ENCODE measurements around the gene CPB2.

CPB2 gene

GRCh38 chr13:46071590-46072249, 33.1 kb downstream of the CPB2 start:
- TF ChIP-seq CTCF (IDR thresholded peaks at IDR 0.05; ENCODE audit: borderline replicate concordance, control extremely low read depth, extremely low read depth, insufficient read depth, missing control alignments), result peak; percentile 27
- in situ Hi-C loops (cut with MboI; ENCODE audit: low sequenced_read_pairs, unreplicated experiment), result no loop called here
- DNase-seq (ENCODE audit: low spot score), result peak; percentile 62

- TF ChIP-seq CTCF (IDR thresholded peaks at IDR 0.05; ENCODE audit: borderline replicate concordance, control extremely low read depth, extremely low read depth, insufficient read depth, missing control alignments), result no peak
- in situ Hi-C loops (cut with MboI; ENCODE audit: low sequenced_read_pairs, unreplicated experiment), result no loop called here
- no peak for DNase-seq (ENCODE audit: low spot score)
Measured at GRCh38 chr13:46063292-46063691, 41.5 kb downstream of the CPB2 start.

- TF ChIP-seq CTCF (IDR thresholded peaks at IDR 0.05; ENCODE audit: borderline replicate concordance, control extremely low read depth, extremely low read depth, insufficient read depth, missing control alignments), result no peak
Measured at GRCh38 chr13:46062185-46062584, 42.6 kb downstream of the CPB2 start.

GRCh38 chr13:46059405-46059804, 45.4 kb downstream of the CPB2 start:
- in situ Hi-C loops (cut with MboI; ENCODE audit: low sequenced_read_pairs, unreplicated experiment), result no loop called here
- no peak for TF ChIP-seq CTCF (IDR thresholded peaks at IDR 0.05; ENCODE audit: borderline replicate concordance, control extremely low read depth, extremely low read depth, insufficient read depth, missing control alignments)
- no peak for DNase-seq (ENCODE audit: low spot score)

More at GRCh38 chr13:46062185-46062584, 42.6 kb downstream of the CPB2 start:
- no peak for DNase-seq (ENCODE audit: low spot score)
- in situ Hi-C loops (cut with MboI; ENCODE audit: low sequenced_read_pairs, unreplicated experiment), result no loop called here

GRCh38 chr13:46058268-46058667, 46.6 kb downstream of the CPB2 start:
- no peak for DNase-seq (ENCODE audit: low spot score)
- TF ChIP-seq CTCF (IDR thresholded peaks at IDR 0.05; ENCODE audit: borderline replicate concordance, control extremely low read depth, extremely low read depth, insufficient read depth, missing control alignments), result no peak
- in situ Hi-C loops (cut with MboI; ENCODE audit: low sequenced_read_pairs, unreplicated experiment), result no loop called here

- in situ Hi-C loops (cut with MboI; ENCODE audit: low sequenced_read_pairs, unreplicated experiment), result no loop called here
- no peak for TF ChIP-seq CTCF (IDR thresholded peaks at IDR 0.05; ENCODE audit: borderline replicate concordance, control extremely low read depth, extremely low read depth, insufficient read depth, missing control alignments)
- DNase-seq (ENCODE audit: low spot score), result no peak
Measured at GRCh38 chr13:46057256-46058015, 47.4 kb downstream of the CPB2 start.
